Measurements from ENCODE around the gene ANKRD10. TPM values are rescaled to one million over a fixed set of nuclear protein-coding genes. Genes with fewer than 3 reads are reported as not detected.

Gene ANKRD10
- total and polyA plus RNA-seq, 2 donors from 2014 or later: 64.9 to 159 TPM

DNA sequence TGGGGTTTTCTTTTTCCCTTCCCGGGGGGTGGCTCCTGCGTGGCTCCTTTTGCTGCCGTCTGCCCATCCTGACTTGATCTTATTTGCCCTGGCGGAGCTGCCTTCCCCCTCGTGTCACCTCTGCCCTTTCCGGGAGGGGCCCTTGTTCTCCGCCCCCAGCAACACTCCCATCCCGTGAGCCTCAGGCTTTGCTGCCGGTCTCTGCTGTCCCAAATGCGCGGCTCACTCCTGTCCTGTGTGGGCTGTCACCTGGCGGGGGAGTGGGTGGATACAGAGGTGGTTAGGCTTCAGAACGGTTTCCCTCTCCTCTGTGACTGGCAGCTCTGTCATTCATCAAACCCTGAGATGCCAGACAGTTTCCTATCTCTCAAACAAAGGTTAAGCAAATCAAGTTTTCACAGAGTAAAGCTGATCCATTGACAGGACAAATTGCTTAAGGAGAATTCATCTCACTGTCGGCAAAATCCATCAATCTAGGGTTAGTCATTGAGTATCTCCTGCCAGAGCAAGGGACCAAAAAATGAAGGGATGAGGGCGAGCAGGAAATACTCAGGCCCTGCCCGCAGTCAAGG is 84.0 kb downstream of the ANKRD10 start:
- DNase-seq (no peak), FAIRE-seq (no peak)
- H3K9me3 ChIP-seq (ENCODE audit: control insufficient read depth in 2 of 3, insufficient read depth in 1 of 3, low read length in 3 of 3): no peaks in the 10 kb centered on the region
- intact Hi-C loops (cut with DNase I): no loop called here
- no peaks in the 10 kb centered on the region for H3K27me3 ChIP-seq (ENCODE audit: control insufficient read depth, insufficient read depth, low read length)
- no peaks in the 10 kb centered on the region for H3K36me3 ChIP-seq (ENCODE audit: control insufficient read depth in 2 of 3, insufficient read depth in 3 of 3, low read length in 3 of 3)
- no peak overlapping the region for H3K27ac ChIP-seq (ENCODE audit: low read depth in 2 of 2, low read length in 2 of 2)
- H3K4me1 ChIP-seq (ENCODE audit: control insufficient read depth in 2 of 3, insufficient read depth in 2 of 3, low read depth in 1 of 3, low read length in 3 of 3): no peaks in the 10 kb centered on the region
- H3K9ac ChIP-seq (ENCODE audit: low read length in 3 of 3): no peak overlapping the region
- TF ChIP-seq, protein P1, sequence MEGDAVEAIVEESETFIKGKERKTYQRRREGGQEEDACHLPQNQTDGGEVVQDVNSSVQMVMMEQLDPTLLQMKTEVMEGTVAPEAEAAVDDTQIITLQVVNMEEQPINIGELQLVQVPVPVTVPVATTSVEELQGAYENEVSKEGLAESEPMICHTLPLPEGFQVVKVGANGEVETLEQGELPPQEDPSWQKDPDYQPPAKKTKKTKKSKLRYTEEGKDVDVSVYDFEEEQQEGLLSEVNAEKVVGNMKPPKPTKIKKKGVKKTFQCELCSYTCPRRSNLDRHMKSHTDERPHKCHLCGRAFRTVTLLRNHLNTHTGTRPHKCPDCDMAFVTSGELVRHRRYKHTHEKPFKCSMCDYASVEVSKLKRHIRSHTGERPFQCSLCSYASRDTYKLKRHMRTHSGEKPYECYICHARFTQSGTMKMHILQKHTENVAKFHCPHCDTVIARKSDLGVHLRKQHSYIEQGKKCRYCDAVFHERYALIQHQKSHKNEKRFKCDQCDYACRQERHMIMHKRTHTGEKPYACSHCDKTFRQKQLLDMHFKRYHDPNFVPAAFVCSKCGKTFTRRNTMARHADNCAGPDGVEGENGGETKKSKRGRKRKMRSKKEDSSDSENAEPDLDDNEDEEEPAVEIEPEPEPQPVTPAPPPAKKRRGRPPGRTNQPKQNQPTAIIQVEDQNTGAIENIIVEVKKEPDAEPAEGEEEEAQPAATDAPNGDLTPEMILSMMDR (IDR thresholded peaks at IDR 0.05; ENCODE audit: borderline replicate concordance, extremely low read depth, insufficient read depth): no peak
- no peak overlapping the region for H3K4me3 ChIP-seq (ENCODE audit: low read length in 3 of 3)

DNA sequence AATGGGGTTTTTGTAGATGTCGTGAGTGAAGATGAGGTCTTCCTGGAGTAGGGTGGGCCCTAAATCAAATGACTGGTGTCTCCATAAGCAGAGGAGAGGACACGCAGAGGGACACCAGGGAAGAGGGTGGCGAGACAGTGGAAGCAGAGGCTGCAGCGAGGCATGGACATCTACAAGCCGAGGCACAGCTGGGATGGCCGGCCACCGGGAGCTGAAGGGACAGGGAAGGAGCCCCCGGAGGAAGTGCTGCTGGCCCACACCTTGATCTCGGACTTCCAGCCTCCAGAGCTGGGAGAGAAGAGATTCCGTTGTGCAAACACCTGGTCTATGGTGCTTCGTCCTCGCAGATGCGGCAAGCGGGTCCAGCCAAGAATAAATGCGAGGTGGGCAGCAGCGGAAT is 84.5 kb downstream of the ANKRD10 start:
- Histone ChIP-seq H3K9ac (ENCODE audit: low read length in 3 of 3) (no peak overlapping the region), H3K27ac (ENCODE audit: low read depth in 2 of 2, low read length in 2 of 2) (no peak overlapping the region), H3K4me3 (ENCODE audit: low read length in 3 of 3) (no peak overlapping the region), H3K27me3 (ENCODE audit: control insufficient read depth, insufficient read depth, low read length) (no peaks in the 10 kb centered on the region), H3K4me1 (ENCODE audit: control insufficient read depth in 2 of 3, insufficient read depth in 2 of 3, low read depth in 1 of 3, low read length in 3 of 3) (no peaks in the 10 kb centered on the region), H3K36me3 (ENCODE audit: control insufficient read depth in 2 of 3, insufficient read depth in 3 of 3, low read length in 3 of 3) (no peaks in the 10 kb centered on the region), H3K9me3 (ENCODE audit: control insufficient read depth in 2 of 3, insufficient read depth in 1 of 3, low read length in 3 of 3) (no peaks in the 10 kb centered on the region)
- no peak for FAIRE-seq
- intact Hi-C loops (cut with DNase I): no loop called here
- DNase-seq: no peak
- TF ChIP-seq, protein P1 (IDR thresholded peaks at IDR 0.05; ENCODE audit: borderline replicate concordance, extremely low read depth, insufficient read depth): no peak

DNA sequence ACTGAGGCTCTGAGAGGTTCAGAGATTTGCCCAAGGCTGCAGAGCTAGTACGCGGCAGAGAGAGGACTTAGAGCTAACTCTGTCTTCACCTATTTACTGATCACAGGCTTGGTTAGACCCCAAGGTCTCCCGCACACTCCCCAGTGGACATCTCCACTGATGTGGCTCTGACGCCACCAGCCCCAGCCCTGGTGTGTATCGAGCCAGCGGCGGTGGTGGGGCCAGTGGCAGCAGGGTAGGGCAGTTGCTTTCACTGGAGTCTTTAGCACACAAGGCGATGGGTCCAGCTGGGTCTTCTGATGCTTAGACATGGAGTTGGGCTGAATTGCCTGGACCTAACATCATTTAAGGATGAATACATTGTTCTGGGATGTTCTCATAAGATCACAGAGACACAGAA is 85.4 kb downstream of the ANKRD10 start:
- FAIRE-seq (no peak), DNase-seq (no peak)
- Histone ChIP-seq H3K27me3 (ENCODE audit: control insufficient read depth, insufficient read depth, low read length) (no peaks in the 10 kb centered on the region), H3K9me3 (ENCODE audit: control insufficient read depth in 2 of 3, insufficient read depth in 1 of 3, low read length in 3 of 3) (no peaks in the 10 kb centered on the region), H3K27ac (ENCODE audit: low read depth in 2 of 2, low read length in 2 of 2) (no peak overlapping the region), H3K4me3 (ENCODE audit: low read length in 3 of 3) (no peak overlapping the region), H3K36me3 (ENCODE audit: control insufficient read depth in 2 of 3, insufficient read depth in 3 of 3, low read length in 3 of 3) (no peaks in the 10 kb centered on the region), H3K9ac (ENCODE audit: low read length in 3 of 3) (no peak overlapping the region), H3K4me1 (ENCODE audit: control insufficient read depth in 2 of 3, insufficient read depth in 2 of 3, low read depth in 1 of 3, low read length in 3 of 3) (no peaks in the 10 kb centered on the region)
- intact Hi-C loops (cut with DNase I): no loop called here
- TF ChIP-seq, protein P1 (IDR thresholded peaks at IDR 0.05; ENCODE audit: borderline replicate concordance, extremely low read depth, insufficient read depth): no peak

DNA sequence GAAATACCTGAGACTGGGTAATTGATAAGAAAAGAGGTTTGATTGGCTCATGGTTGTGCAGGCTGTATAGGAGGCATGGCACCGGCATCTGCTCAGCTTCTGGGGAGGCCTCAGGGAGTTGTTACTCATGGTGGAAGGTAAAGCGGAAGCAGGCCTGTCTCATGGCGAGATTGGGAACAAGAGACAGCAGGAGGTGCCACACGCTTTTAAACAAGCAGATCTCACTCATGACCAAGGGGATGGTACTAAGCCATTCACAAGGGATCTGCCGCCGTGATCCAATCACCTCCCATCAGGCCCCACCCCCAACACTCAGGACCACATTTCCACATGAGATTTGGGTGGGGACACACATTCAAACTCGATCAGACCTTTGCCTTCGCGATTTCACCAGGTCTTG is 86.2 kb downstream of the ANKRD10 start:
- H3K4me1 ChIP-seq (ENCODE audit: control insufficient read depth in 2 of 3, insufficient read depth in 2 of 3, low read depth in 1 of 3, low read length in 3 of 3): no peaks in the 10 kb centered on the region
- no peaks in the 10 kb centered on the region for H3K9me3 ChIP-seq (ENCODE audit: control insufficient read depth in 2 of 3, insufficient read depth in 1 of 3, low read length in 3 of 3)
- no peak overlapping the region for H3K9ac ChIP-seq (ENCODE audit: low read length in 3 of 3)
- no peak overlapping the region for H3K27ac ChIP-seq (ENCODE audit: low read depth in 2 of 2, low read length in 2 of 2)
- H3K36me3 ChIP-seq (ENCODE audit: control insufficient read depth in 2 of 3, insufficient read depth in 3 of 3, low read length in 3 of 3): no peaks in the 10 kb centered on the region
- no peaks in the 10 kb centered on the region for H3K27me3 ChIP-seq (ENCODE audit: control insufficient read depth, insufficient read depth, low read length)
- FAIRE-seq: no peak
- DNase-seq: no peak
- no peak overlapping the region for H3K4me3 ChIP-seq (ENCODE audit: low read length in 3 of 3)
- TF ChIP-seq, protein P1 (IDR thresholded peaks at IDR 0.05; ENCODE audit: borderline replicate concordance, extremely low read depth, insufficient read depth): no peak
- intact Hi-C loops (cut with DNase I): no loop called here
